ENCODE results near the gene PRRX1.

The PRRX1 gene

DNA sequence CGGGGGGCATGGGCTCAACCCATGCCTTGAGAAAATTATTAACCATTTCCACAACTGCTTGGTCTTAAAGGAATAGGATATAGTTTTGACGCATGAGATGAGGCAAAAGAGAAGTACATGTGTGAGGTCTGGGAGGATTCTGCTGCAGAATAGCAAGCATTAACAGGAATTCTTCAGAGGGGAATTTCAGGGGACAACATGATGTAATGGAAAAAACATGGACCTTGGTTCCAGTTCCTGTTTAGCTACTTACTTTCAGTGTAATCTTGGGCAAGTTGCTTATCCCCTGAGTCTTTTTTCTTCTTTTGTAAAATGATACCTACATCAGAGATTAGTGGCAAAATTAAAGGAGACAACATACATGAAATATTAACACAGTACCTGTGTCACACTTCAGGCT lies 85.6 kb downstream of the PRRX1 start:
- no peak for FAIRE-seq

DNA sequence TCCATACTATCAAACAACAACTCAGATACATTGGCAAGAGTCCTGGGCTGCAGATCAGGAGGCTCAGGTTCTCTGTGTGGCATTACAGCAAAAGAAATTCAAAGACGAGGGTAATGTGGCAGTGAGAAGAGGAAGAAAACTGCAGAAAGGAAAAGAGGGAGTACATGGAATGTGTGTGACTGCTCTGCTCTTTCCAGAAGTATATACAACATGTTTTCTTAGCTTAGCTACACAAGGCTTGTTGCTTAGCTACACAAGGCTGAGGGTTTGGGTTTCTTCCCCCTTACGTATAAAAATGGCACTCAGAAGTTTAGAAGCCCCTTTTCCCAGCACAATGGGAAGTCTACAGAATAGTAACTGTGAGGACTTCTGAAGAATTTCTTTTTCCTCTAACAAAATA lies 86.0 kb downstream of the PRRX1 start:
- no peak for FAIRE-seq
- no peak for DNase-seq (ENCODE audit: extremely low spot score, insufficient read length, low read depth)

More for the DNA sequence above, 85.6 kb downstream of the PRRX1 start:
- DNase-seq (ENCODE audit: extremely low spot score, insufficient read length, low read depth): no peak

DNA sequence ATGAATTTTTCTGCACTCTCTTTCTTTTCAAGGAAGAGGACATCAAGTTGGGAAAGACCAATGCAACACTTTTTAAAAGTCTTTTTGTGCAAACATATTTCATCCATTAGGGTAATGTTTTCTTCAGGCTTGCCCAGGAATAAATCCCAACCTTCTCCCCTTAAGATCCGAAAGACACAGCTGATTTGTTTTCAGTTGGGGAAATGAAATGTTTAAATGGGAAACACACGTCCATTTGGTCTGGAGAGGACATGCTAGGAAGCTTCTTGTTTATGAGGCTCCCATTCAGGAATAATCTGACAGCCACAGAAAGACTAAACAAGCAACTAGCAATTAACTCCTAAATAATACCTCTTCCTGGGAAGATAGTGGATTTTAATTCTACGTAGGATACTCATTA lies 91.9 kb downstream of the PRRX1 start:
- FAIRE-seq: no peak

DNA sequence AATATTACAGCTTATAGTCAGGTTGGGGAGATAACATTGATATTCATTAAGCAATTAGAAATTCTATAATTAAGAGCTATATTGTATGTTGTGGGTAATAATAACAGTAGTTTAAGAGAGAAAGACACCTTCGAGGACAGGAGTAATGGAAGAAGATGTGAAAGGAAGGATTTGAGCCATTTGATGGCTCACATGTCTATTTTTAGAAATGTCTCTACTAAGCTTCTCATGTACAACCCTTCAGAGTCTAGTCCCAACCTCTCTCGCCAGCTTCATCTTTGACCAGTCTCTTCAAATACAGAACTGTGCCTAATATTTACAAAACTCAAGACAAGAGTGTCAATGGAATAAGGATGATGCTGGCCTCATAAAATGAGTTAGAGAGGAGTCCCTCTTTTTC lies 95.1 kb downstream of the PRRX1 start:
- DNase-seq (ENCODE audit: extremely low spot score, insufficient read length, low read depth) (no peak), FAIRE-seq (no peak)

More for the DNA sequence above, 91.9 kb downstream of the PRRX1 start:
- no peak for DNase-seq (ENCODE audit: extremely low spot score, insufficient read length, low read depth)

DNA sequence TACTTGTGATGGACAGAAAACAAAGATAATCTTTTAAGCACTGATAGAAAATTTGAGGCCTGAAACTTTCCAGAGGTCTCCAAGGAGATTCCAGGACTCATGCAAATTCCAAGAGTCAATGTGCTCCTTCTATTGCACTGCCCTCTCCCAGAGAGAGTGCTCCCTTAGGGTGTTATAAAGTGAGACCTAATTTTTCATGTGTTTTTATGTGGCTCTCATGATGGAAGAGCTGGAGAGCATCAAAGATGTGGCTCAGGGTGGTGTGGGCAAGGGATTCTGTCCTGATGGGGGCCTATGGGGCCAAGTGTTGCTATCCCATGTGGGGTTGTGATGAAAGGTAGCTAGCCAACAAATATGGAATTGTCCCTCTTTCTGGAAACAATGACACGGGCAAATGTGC lies 101.3 kb downstream of the PRRX1 start:
- FAIRE-seq (no peak), DNase-seq (ENCODE audit: extremely low spot score, insufficient read length, low read depth) (no peak)

DNA sequence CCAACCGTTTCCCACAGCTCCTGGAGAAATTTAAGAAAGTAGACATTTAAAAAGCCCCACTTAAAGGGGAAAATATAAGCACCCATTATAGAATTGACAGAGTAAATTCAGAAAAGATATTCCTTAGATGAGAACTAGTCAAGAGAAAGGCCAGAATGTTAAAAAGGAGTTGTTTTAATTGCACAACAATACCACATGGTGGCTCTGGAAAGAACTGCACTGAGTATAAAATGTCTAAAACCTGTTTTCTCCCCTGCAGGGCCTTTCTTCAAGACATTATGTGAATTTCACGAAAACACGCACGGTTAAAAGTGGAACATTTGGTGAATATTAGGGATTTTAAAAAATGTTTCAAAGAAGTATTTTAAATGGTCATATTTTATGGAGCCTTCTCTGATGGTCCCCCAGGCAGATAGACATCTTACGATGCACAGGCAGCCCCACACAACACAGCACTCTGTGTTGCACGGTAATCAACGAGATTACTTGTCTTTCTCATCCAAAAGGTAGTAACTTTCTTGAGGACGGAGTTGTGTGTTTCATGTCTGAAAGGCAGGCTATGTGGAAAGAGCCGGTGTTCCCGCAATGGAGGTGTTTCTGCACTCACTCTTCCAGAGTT lies 101.9 kb downstream of the PRRX1 start:
- FAIRE-seq (no peak), DNase-seq (ENCODE audit: extremely low spot score, insufficient read length, low read depth) (no peak)

DNA sequence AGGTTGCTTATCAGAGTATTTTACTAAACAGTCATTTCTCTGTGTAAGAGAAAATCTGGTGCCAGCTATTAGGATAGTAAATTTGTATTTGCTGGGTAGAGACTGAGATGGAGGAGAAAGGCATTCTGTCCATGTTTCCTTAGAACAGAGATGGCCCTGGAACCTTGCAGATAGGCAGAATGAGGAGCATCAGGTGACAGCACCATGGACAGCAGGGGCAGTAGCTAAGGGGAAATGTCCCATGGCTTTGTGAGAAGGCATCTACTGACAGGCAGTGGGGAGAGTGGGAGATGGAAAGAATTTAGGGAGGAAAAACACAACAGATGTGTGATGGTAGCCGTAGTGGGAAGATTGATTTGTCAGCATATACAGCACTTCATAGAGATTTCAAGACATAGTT lies 105.0 kb downstream of the PRRX1 start:
- DNase-seq (ENCODE audit: extremely low spot score, insufficient read length, low read depth) (no peak), FAIRE-seq (no peak)

DNA sequence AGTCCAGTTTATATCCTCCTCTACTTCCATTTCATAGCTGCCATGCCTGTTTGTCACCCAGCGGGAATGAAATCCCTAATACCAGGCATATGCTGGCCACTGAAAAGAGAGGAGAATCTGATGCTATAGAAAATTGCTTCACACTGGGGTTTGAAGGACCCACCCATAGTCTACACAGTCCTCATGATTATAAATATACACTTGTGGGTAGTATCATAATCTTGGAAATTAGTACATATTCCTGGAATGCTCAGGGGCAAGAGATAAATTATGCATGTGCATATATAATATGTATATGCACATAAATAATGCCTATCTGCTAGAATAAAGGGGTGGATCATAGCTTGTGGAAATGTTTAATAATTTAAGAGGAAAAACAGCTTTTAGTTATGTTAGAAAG lies 105.8 kb downstream of the PRRX1 start:
- FAIRE-seq (no peak), DNase-seq (ENCODE audit: extremely low spot score, insufficient read length, low read depth) (no peak)

DNA sequence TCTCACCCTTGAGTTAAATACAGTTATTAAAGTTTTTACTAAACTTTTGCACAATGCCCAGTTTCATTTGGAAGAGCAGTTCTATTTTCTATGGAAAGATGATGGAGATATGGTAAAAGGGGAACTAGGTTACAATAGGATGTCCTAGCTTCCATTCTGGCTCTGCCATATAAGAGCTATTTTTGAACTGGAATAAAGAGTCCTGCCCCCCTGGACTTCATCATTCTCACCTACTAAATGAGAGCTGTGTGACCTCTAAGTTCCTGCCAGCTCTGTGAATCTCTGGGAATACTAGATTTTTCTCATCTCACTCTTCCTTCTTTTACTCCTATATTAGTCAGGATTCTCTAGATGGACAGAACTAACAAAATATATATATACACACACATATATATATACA lies 106.3 kb downstream of the PRRX1 start:
- DNase-seq (ENCODE audit: extremely low spot score, insufficient read length, low read depth) (no peak), FAIRE-seq (no peak)

DNA sequence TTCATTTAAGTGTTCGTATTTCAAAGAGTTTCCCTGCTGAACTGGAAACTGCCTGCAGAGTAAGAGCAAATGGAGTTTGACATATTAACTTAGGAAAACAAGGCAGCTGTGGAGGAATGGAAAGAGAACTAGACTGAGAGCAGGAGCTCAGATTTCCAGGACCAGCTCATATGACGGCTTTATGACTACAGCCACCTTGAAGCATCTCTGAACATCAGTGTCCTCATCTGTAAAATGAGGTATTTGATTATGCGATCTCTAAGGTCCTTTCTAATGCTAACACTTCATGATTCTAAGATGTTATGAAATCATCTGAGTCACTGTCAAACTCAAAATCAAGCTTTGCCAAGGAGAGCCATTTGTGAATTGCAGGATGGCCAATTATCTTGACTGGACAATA lies 112.3 kb downstream of the PRRX1 start:
- no peak for FAIRE-seq

DNA sequence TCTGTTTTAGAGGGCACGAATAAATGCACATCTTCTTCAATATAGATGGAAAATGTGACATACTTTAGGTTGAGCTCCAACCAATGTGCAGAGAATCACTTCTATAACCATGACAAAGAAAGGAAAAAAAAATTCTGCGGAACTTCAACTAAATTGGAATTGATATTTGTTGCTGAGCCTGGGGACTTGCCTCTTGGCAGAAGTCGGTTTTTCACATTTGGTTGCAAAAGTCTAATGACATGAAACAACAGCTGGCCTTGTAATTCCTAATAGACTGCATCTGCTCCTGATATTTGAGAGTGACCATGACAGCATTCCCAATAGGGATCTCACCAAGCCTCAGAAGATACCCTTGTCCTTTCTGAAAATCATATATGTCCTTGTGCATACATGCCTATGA lies 112.8 kb downstream of the PRRX1 start:
- no peak for DNase-seq (ENCODE audit: extremely low spot score, insufficient read length, low read depth)
- FAIRE-seq: no peak

More for the DNA sequence above, 112.3 kb downstream of the PRRX1 start:
- no peak for DNase-seq (ENCODE audit: extremely low spot score, insufficient read length, low read depth)
